GM21528 (cell line): ENCODE measurements around the gene SLC10A7.

Experiments
- ATAC-seq: cut with Tn5 transposase; IDR thresholded peaks from one replicate; pipeline ENCODE4 v1.9.1; 2021; ENCODE audit warnings: mild to moderate bottlenecking, moderate library complexity; ENCODE audit not compliant: unreplicated experiment, low FRiP score

SLC10A7 gene

GRCh38 chr4:146498291-146498690, 23.4 kb downstream of the SLC10A7 start:
- no peak for ATAC-seq

- ATAC-seq: no peak
Measured at GRCh38 chr4:146495269-146495668, 26.5 kb downstream of the SLC10A7 start.

DNA sequence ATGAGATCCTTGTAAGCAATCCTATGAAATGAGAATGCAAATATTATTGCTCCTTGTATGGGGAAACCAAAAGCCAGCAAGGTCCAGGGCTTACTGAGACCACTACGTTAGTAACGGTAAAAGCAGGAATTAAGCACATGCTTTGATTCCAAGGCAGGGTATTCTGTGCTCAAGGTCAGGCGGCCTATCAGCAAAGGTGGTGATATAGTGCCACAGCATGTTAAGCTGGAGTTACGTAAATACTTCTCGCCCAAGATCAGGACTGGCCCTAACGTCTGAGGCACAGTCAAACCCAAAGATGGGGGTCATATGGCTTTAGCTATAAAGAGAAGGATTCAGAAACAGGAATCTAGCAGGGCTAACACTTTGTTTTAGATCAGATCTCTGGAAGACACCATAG, 27.6 kb downstream of the SLC10A7 start:
- no peak for ATAC-seq

DNA sequence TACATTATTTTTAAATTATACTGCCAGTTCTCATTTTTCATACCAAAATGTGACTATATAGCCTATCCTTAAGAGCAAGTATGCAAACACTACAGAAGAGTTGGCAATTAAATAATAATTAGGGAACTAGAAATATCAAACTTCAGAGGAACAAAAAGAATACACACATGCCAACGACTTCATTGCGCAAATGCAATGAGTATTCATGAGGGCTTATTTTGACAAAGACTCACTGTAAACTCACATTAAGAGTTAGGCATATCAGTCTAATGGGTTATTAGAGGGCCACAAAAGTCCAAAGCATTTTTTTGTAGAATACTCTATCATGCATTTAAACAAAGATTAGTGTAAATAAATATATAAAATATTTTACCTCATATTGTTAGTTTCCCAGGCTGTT, 31.6 kb downstream of the SLC10A7 start:
- ATAC-seq: no peak

GRCh38 chr4:146488495-146489174, 33.1 kb downstream of the SLC10A7 start:
- no peak for ATAC-seq

DNA sequence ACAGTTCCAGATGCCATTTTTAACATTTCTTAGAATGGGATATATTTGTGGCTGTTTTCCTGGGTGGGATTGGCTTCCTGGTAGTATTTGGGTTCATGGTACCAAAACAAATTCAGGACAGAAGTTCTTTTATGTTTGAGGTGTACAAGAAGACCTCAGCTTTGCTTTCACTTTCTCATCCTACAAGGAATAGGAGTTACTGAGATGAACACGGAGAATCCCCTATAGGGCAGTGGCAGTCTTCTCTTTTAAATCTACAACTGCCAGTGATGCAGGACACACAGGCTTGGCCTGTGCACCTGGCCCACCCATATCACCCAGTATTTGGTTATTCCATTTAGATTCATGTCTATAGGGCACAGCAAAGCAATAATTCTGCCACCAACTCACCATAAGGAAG, 35.2 kb downstream of the SLC10A7 start:
- peak; percentile 69 for ATAC-seq

- ATAC-seq: no peak
Measured at GRCh38 chr4:146485968-146486367, 35.8 kb downstream of the SLC10A7 start.

- ATAC-seq: no peak
Measured at GRCh38 chr4:146482788-146483187, 39.0 kb downstream of the SLC10A7 start.

- no peak for ATAC-seq
Measured at GRCh38 chr4:146481246-146481645, 40.5 kb downstream of the SLC10A7 start.

- no peak for ATAC-seq
Measured at GRCh38 chr4:146478009-146478408, 43.7 kb downstream of the SLC10A7 start.

GRCh38 chr4:146477054-146477453, 44.7 kb downstream of the SLC10A7 start:
- no peak for ATAC-seq

- no peak for ATAC-seq
Measured at GRCh38 chr4:146472404-146472803, 49.3 kb downstream of the SLC10A7 start.

DNA sequence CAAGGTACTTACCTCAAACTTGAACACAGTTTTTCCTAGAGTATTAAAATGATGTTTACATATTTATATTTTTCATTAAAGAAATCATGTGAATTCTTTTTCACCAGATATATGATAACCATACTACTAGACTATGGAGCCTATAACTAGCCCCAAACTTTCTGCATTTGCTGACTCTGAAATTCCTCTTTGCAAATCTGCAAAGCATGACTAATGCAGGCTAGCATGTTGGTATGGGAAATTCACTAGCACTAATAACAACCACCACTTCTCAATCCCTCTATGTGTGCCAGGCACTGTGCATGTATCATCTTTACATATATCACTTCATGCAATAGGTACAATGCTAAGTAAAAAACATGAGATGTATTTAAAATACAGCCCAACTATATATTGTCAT, 51.1 kb downstream of the SLC10A7 start:
- no peak for ATAC-seq

GRCh38 chr4:146469022-146469421, 52.7 kb downstream of the SLC10A7 start:
- ATAC-seq: no peak

- no peak for ATAC-seq
Measured at GRCh38 chr4:146465628-146466027, 56.1 kb downstream of the SLC10A7 start.

DNA sequence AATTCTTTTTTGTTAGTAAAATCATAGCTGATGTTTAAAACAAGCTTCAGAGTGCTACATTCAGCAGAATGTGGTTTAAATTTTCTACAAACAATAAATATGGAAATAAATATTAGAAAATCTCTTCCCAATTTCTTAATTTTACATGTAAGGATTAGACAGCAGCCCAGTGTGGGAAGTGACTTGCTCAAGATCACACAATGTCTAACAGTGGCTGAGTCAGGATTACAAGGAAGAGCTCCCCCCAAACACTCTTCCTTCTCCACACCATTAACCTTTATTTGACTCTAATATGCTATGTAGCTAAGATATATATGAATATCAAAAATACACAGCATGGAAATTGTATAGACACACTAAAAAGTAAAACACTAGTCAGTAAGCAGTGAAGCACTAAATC, 59.5 kb downstream of the SLC10A7 start:
- ATAC-seq: no peak

- peak; percentile 78 for ATAC-seq
Measured at GRCh38 chr4:146458594-146458993, 63.1 kb downstream of the SLC10A7 start.

GRCh38 chr4:146456681-146457080, 65.1 kb downstream of the SLC10A7 start:
- no peak for ATAC-seq

DNA sequence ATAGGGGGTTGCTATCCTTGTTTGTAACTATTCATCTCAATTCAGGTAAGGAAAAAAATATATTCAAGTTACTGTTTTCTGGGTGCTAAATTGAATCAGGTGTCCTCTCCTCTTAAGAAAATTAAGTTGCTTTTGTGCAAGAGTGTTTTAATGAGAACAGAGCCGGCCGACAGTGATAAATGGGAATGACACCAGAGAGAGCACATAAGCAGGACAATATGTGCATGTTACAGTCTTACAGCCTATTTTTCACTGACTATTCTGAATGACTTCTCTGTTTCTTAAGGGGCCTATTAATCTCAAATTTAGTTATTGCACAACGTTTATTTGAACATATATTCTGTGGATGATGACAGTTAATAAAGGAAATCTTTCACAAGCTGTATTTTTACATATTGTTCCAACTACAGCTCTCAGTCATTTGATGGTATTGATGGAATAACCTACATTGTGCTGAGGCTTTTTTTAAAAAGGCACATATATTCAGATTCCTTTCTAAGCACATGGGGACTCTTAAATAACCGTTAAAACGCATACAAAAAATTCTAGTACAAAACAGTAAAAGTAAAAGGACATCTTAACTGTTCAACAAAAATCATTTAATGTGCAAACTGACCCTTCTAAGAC, 68.4 kb downstream of the SLC10A7 start:
- ATAC-seq: no peak

- peak; percentile 82 for ATAC-seq
Measured at GRCh38 chr4:146450524-146450923, 71.2 kb downstream of the SLC10A7 start.

DNA sequence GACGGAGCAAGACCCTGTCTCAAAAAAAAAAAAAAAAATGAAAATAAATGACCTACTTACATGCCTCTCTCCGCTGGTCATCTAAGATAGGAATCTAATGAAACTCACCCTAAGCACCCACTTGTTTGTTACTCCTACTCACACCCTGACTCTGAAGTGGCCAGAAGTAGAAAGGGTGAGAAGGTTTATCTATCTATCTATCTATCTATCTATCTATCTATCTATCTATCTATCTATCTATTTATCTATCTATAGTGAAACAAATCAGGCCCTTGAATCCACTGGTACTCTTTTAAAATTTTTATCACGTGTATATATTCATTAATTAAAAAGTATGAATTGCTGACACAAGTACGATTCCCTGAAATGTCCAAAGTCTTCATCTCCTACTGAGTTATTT, 75.2 kb downstream of the SLC10A7 start:
- no peak for ATAC-seq
